ENCODE data around the gene SYN1. TPM values are rescaled to one million over a fixed set of nuclear protein-coding genes. Genes with fewer than 3 reads are reported as not detected.

SYN1 gene
- polyA plus RNA-seq, 1 of the 3 experiments (the other 2 are of a cell fraction): 0.08 TPM

DNA sequence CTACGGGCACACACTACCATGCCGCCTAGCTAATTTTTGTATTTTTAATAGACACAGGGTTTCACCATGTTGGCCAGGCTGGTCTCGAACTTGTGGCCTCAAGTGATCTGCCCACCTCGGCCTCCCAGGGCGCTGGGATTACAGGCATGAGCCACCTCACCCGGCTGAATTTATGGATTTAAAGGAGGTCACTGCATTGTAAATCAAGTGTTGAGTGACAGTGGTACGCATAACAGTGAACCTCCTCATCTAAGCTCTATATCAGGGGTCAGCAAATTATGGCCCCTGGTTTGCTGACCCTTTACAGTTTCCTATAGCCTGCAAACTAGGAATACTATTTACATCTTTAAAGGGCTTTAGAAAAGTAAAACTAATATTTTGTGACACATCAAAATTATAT, 41.9 kb upstream of the SYN1 start:
- no peak overlapping the region; the same call in 1 of the 2 replicates for H2AFZ ChIP-seq (ENCODE audit: low read depth)
- peak overlapping the region in 1 of 2 experiments; percentile 80; a peak in 2 of 4 replicates for H3K27ac ChIP-seq (ENCODE audit: low read depth in 2 of 2, low read length in 1 of 2)
- no peak overlapping the region for H3K4me3 ChIP-seq (ENCODE audit: low read depth in 2 of 2, low read length in 1 of 2)
- DNase-seq: no peak
- H3K36me3 ChIP-seq (replicated peaks in 1 of 2; ENCODE audit: control insufficient read depth in 1 of 2, insufficient read depth in 2 of 2, low read length in 1 of 2): peaks cover 0 to 5% of the 10 kb centered on the region in 2 experiments
- no peak for TF ChIP-seq RXRA (IDR thresholded peaks at IDR 0.05; ENCODE audit: borderline replicate concordance, low read depth)
- no peak for TF ChIP-seq EP300 (IDR thresholded peaks at IDR 0.05; ENCODE audit: borderline replicate concordance in 1 of 2, low read depth in 1 of 2, low read length in 1 of 2)
- no peak for TF ChIP-seq FOSL2 (IDR thresholded peaks at IDR 0.05; ENCODE audit: borderline replicate concordance, low read depth)
- no peak for TF ChIP-seq GATA2 (CRISPR knock-in tag; IDR thresholded peaks at IDR 0.05)
- TF ChIP-seq NFIC (IDR thresholded peaks at IDR 0.05; ENCODE audit: borderline replicate concordance): no peak
- TF ChIP-seq, protein P1, sequence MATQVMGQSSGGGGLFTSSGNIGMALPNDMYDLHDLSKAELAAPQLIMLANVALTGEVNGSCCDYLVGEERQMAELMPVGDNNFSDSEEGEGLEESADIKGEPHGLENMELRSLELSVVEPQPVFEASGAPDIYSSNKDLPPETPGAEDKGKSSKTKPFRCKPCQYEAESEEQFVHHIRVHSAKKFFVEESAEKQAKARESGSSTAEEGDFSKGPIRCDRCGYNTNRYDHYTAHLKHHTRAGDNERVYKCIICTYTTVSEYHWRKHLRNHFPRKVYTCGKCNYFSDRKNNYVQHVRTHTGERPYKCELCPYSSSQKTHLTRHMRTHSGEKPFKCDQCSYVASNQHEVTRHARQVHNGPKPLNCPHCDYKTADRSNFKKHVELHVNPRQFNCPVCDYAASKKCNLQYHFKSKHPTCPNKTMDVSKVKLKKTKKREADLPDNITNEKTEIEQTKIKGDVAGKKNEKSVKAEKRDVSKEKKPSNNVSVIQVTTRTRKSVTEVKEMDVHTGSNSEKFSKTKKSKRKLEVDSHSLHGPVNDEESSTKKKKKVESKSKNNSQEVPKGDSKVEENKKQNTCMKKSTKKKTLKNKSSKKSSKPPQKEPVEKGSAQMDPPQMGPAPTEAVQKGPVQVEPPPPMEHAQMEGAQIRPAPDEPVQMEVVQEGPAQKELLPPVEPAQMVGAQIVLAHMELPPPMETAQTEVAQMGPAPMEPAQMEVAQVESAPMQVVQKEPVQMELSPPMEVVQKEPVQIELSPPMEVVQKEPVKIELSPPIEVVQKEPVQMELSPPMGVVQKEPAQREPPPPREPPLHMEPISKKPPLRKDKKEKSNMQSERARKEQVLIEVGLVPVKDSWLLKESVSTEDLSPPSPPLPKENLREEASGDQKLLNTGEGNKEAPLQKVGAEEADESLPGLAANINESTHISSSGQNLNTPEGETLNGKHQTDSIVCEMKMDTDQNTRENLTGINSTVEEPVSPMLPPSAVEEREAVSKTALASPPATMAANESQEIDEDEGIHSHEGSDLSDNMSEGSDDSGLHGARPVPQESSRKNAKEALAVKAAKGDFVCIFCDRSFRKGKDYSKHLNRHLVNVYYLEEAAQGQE (IDR thresholded peaks at IDR 0.05; ENCODE audit: low read depth, low read length): no peak
- TF ChIP-seq, protein P2, sequence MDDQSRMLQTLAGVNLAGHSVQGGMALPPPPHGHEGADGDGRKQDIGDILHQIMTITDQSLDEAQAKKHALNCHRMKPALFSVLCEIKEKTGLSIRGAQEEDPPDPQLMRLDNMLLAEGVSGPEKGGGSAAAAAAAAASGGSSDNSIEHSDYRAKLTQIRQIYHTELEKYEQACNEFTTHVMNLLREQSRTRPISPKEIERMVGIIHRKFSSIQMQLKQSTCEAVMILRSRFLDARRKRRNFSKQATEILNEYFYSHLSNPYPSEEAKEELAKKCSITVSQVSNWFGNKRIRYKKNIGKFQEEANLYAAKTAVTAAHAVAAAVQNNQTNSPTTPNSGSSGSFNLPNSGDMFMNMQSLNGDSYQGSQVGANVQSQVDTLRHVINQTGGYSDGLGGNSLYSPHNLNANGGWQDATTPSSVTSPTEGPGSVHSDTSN (IDR thresholded peaks at IDR 0.05): no peak
- no peak for TF ChIP-seq JUND (IDR thresholded peaks at IDR 0.05)
- TF ChIP-seq RCOR1 (IDR thresholded peaks at IDR 0.05; ENCODE audit: low read length): no peak
- TF ChIP-seq, protein P3, sequence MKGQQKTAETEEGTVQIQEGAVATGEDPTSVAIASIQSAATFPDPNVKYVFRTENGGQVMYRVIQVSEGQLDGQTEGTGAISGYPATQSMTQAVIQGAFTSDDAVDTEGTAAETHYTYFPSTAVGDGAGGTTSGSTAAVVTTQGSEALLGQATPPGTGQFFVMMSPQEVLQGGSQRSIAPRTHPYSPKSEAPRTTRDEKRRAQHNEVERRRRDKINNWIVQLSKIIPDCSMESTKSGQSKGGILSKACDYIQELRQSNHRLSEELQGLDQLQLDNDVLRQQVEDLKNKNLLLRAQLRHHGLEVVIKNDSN (IDR thresholded peaks at IDR 0.05; ENCODE audit: borderline replicate concordance, low read depth): no peak
- no peak for TF ChIP-seq EZH2phosphoT487 (IDR thresholded peaks at IDR 0.05; ENCODE audit: borderline replicate concordance, low read depth)
- no peak for TF ChIP-seq ELF1 (IDR thresholded peaks at IDR 0.05)
- TF ChIP-seq, protein P4, sequence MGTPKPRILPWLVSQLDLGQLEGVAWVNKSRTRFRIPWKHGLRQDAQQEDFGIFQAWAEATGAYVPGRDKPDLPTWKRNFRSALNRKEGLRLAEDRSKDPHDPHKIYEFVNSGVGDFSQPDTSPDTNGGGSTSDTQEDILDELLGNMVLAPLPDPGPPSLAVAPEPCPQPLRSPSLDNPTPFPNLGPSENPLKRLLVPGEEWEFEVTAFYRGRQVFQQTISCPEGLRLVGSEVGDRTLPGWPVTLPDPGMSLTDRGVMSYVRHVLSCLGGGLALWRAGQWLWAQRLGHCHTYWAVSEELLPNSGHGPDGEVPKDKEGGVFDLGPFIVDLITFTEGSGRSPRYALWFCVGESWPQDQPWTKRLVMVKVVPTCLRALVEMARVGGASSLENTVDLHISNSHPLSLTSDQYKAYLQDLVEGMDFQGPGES (IDR thresholded peaks at IDR 0.05; ENCODE audit: low read depth, low read length): no peak
- TF ChIP-seq NRF1 (IDR thresholded peaks at IDR 0.05; ENCODE audit: low read depth, low read length): no peak
- TF ChIP-seq TCF12 (IDR thresholded peaks at IDR 0.05): no peak
- TF ChIP-seq GABPA (IDR thresholded peaks at IDR 0.05; ENCODE audit: low read depth): no peak
- TF ChIP-seq POLR2AphosphoS5 (IDR thresholded peaks at IDR 0.05; ENCODE audit: low read depth, low read length): no peak
- no peak for TF ChIP-seq FOXM1 (IDR thresholded peaks at IDR 0.05; ENCODE audit: low read depth)
- H4K20me1 ChIP-seq (ENCODE audit: insufficient read depth): no peaks in the 10 kb centered on the region
- no peak overlapping the region; the same call in 1 of the 2 replicates for H3K9ac ChIP-seq
- peaks cover 7% of the 10 kb centered on the region; the same call in 1 of the 2 replicates for H3K79me2 ChIP-seq (ENCODE audit: insufficient read depth)
- CTCF ChIA-PET: no interaction called here
- POLR2A ChIA-PET: no interaction called here
- H3F3A ChIP-seq (replicated peaks; ENCODE audit: insufficient read depth): peaks cover 9% of the 10 kb centered on the region
- H3K27me3 ChIP-seq (ENCODE audit: insufficient read depth): no peaks in the 10 kb centered on the region; the same call in 1 of the 2 replicates
- no peaks in the 10 kb centered on the region for H3K9me2 ChIP-seq
- no peak overlapping the region for H3K4me2 ChIP-seq
- WGBS (ENCODE audit: low lambda C conversion rate): 50% methylated on average over 7 of the region's 7 CpGs
- H3K9me3 ChIP-seq: no peaks in the 10 kb centered on the region
- 0 out of 4 replicates have a peak, but pooled peaks cover 0 to 5% of the 10 kb centered on the region in 2 experiments for H3K4me1 ChIP-seq (ENCODE audit: control insufficient read depth in 1 of 2, insufficient read depth in 2 of 2, low read depth in 1 of 2, low read length in 1 of 2)
